ENCODE measurements around the gene GLRX5. TPM values are rescaled to one million over a fixed set of nuclear protein-coding genes. Genes with fewer than 3 reads are reported as not detected.

Gene GLRX5
- total RNA-seq, 1 experiment from 2014 or later = 68.8 TPM

DNA sequence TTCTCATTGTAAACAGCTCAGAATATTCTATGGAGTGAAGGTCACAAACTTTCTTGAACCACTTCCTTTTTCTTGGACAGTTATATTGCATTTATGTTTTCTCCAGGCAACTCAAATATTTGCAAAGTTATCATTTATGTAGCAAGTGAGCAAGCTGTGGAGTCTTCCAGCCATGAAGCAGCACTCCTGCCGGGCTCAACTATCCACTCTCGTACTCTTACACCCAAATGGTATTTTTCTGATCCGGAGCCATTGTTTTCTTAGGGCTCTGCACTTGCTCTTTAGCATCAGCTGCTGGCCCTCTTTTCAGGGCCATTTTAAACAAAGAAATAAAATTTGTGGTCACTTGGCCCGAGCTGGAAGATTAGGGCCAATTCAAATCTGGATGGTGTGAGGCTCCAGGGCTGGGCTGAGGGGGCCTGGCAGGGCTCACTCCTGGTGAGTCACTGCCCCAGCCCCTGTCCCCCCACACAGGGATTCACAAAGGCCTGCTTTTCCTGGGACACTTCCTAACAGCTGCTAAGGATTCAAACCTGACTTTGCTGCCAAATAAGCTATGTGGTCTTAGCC is 38.1 kb upstream of the GLRX5 start:
- Histone ChIP-seq H3K4me1 (ENCODE audit: insufficient read depth, low read length, poor library complexity, severe bottlenecking) (no peaks in the 10 kb centered on the region), H3K36me3 (ENCODE audit: insufficient read depth, low read length, poor library complexity, severe bottlenecking) (no peaks in the 10 kb centered on the region), H3K9me3 (ENCODE audit: low read depth, low read length, poor library complexity, severe bottlenecking) (no peaks in the 10 kb centered on the region), H3K27me3 (replicated peaks; ENCODE audit: insufficient read depth, low read depth, low read length, poor library complexity) (no peaks in the 10 kb centered on the region), H3K27ac (ENCODE audit: low read depth, low read length, poor library complexity, severe bottlenecking) (no peak overlapping the region), H3K4me3 (ENCODE audit: low read depth, low read length, poor library complexity, severe bottlenecking) (no peak overlapping the region)
- ChIA-PET CTCF (no interaction called here), POLR2A (ENCODE audit: low non-redundant PET) (no interaction called here)
- DNase-seq (ENCODE audit: low spot score) = no peak
- intact Hi-C loops (cut with micrococcal nuclease; ENCODE audit: unreplicated experiment) = no loop called here
- TF ChIP-seq, protein P1, sequence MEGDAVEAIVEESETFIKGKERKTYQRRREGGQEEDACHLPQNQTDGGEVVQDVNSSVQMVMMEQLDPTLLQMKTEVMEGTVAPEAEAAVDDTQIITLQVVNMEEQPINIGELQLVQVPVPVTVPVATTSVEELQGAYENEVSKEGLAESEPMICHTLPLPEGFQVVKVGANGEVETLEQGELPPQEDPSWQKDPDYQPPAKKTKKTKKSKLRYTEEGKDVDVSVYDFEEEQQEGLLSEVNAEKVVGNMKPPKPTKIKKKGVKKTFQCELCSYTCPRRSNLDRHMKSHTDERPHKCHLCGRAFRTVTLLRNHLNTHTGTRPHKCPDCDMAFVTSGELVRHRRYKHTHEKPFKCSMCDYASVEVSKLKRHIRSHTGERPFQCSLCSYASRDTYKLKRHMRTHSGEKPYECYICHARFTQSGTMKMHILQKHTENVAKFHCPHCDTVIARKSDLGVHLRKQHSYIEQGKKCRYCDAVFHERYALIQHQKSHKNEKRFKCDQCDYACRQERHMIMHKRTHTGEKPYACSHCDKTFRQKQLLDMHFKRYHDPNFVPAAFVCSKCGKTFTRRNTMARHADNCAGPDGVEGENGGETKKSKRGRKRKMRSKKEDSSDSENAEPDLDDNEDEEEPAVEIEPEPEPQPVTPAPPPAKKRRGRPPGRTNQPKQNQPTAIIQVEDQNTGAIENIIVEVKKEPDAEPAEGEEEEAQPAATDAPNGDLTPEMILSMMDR (conservative IDR thresholded peaks at IDR 0.05; ENCODE audit: low read depth, low read length) = no peak
- no peak for TF ChIP-seq EZH2 (IDR thresholded peaks at IDR 0.05; ENCODE audit: borderline replicate concordance, low read depth, low read length, poor library complexity, severe bottlenecking)
- no TSS peak for BruUV-seq (replicated peaks)

DNA sequence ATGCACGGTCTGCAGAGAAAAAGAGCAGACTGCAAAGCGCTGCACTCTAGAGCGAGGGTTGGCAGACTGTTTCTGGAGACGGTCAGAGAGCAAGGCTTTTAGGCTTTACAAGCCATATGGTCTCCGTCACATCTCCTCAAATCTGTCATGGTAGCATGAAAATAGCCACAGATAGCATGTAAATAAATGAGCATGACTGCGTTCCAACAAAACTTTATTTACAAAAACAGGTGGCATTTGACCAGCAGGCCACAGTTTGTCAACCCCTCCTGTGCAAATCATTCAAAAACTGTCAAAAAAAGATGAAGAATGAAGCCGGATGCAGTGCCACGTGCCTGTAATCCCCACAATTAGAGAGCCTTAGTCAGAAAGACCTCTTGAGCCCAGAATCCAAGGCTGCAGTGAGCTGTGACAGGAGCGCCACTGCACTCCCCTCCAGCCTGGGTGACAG is 37.3 kb upstream of the GLRX5 start:
- intact Hi-C loops (cut with micrococcal nuclease; ENCODE audit: unreplicated experiment) = no loop called here
- Histone ChIP-seq H3K27ac (ENCODE audit: low read depth, low read length, poor library complexity, severe bottlenecking) (no peak overlapping the region), H3K4me3 (ENCODE audit: low read depth, low read length, poor library complexity, severe bottlenecking) (no peak overlapping the region), H3K9me3 (ENCODE audit: low read depth, low read length, poor library complexity, severe bottlenecking) (no peaks in the 10 kb centered on the region), H3K36me3 (ENCODE audit: insufficient read depth, low read length, poor library complexity, severe bottlenecking) (no peaks in the 10 kb centered on the region), H3K27me3 (replicated peaks; ENCODE audit: insufficient read depth, low read depth, low read length, poor library complexity) (no peaks in the 10 kb centered on the region), H3K4me1 (ENCODE audit: insufficient read depth, low read length, poor library complexity, severe bottlenecking) (no peaks in the 10 kb centered on the region)
- POLR2A ChIA-PET (ENCODE audit: low non-redundant PET) = no interaction called here
- TF ChIP-seq EZH2 (IDR thresholded peaks at IDR 0.05; ENCODE audit: borderline replicate concordance, low read depth, low read length, poor library complexity, severe bottlenecking) = no peak
- TF ChIP-seq, protein P1 (conservative IDR thresholded peaks at IDR 0.05; ENCODE audit: low read depth, low read length) = no peak
- no peak for DNase-seq (ENCODE audit: low spot score)
- CTCF ChIA-PET = no interaction called here
- BruUV-seq (replicated peaks) = no TSS peak

DNA sequence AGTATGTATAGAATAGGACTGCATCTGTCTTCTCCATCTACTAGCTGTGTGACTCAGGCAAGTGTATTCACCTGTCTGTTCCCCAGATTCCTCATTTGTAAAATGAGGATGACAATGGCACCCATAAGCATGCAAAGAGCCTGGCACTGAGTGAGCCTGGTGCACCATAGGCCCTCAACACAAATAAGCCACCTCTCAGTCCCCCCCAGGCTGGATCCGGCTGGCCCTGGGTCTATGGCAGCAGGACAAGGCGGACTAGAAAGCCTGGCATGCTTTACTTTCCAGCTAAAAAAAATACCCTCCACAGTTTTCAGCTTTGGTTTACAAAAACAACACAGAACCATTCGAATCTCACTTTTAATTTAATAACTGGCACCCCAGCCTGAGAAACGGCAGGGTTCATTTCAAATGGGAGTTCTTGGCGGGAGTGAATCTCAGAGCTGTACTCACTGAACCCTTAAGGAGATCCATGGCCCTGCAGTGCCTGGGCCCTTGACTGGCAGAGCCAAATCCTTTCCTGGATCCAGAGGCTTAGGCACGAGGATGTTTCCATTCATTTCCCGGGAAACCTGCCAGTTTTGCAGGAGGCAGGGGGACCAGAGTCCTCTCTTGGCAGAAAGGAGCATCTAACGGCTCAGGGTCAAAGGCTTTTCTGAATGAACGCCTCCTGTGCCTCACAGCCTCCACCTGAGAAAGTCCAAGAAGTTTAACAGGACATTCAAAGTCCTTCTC is 36.1 kb upstream of the GLRX5 start:
- Histone ChIP-seq H3K27me3 (replicated peaks; ENCODE audit: insufficient read depth, low read depth, low read length, poor library complexity) (no peaks in the 10 kb centered on the region), H3K4me1 (ENCODE audit: insufficient read depth, low read length, poor library complexity, severe bottlenecking) (no peaks in the 10 kb centered on the region), H3K27ac (ENCODE audit: low read depth, low read length, poor library complexity, severe bottlenecking) (no peak overlapping the region), H3K9me3 (ENCODE audit: low read depth, low read length, poor library complexity, severe bottlenecking) (no peaks in the 10 kb centered on the region), H3K4me3 (ENCODE audit: low read depth, low read length, poor library complexity, severe bottlenecking) (no peak overlapping the region), H3K36me3 (ENCODE audit: insufficient read depth, low read length, poor library complexity, severe bottlenecking) (no peaks in the 10 kb centered on the region)
- TF ChIP-seq, protein P1 (conservative IDR thresholded peaks at IDR 0.05; ENCODE audit: low read depth, low read length) = no peak
- no peak for TF ChIP-seq EZH2 (IDR thresholded peaks at IDR 0.05; ENCODE audit: borderline replicate concordance, low read depth, low read length, poor library complexity, severe bottlenecking)
- ChIA-PET CTCF (no interaction called here), POLR2A (ENCODE audit: low non-redundant PET) (no interaction called here)
- no peak for DNase-seq (ENCODE audit: low spot score)
- intact Hi-C loops (cut with micrococcal nuclease; ENCODE audit: unreplicated experiment) = no loop called here
- BruUV-seq (replicated peaks) = no TSS peak
